GM21423 (cell line): ENCODE data around the gene C1QTNF9.
"Not testable (repeated sequence)": the region's sequence is repeated elsewhere in the genome, so short reads cannot be mapped to it uniquely, and the experiment has no call there.

Experiments
- ATAC-seq: cut with Tn5 transposase; IDR thresholded peaks from one replicate; pipeline ENCODE4 v1.9.1; 2021; ENCODE audit warnings: mild to moderate bottlenecking, moderate library complexity; ENCODE audit not compliant: unreplicated experiment

Gene C1QTNF9

GRCh38 chr13:24319641-24320040, 10.3 kb downstream of the C1QTNF9 start:
- not testable (repeated sequence) for ATAC-seq

- not testable (repeated sequence) for ATAC-seq
These were observed 12.0 kb downstream of the C1QTNF9 start for GRCh38 chr13:24321416-24321815.

GRCh38 chr13:24322470-24322869, 13.1 kb downstream of the C1QTNF9 start:
- ATAC-seq = not testable (repeated sequence)

- no peak for ATAC-seq
These were observed 13.8 kb downstream of the C1QTNF9 start for GRCh38 chr13:24323036-24323738.

GRCh38 chr13:24323739-24324075, 14.3 kb downstream of the C1QTNF9 start:
- ATAC-seq = no peak

- ATAC-seq = not testable (repeated sequence)
These were observed 18.2 kb downstream of the C1QTNF9 start for GRCh38 chr13:24327598-24327997.

- ATAC-seq = no peak
These were observed 18.8 kb downstream of the C1QTNF9 start for GRCh38 chr13:24328145-24328544.

GRCh38 chr13:24338721-24339120, 29.3 kb downstream of the C1QTNF9 start:
- no peak for ATAC-seq

GRCh38 chr13:24339937-24340607, 30.7 kb downstream of the C1QTNF9 start:
- ATAC-seq = no peak

GRCh38 chr13:24340608-24340955, 31.2 kb downstream of the C1QTNF9 start:
- no peak for ATAC-seq

GRCh38 chr13:24341439-24341838, 32.1 kb downstream of the C1QTNF9 start:
- no peak for ATAC-seq

GRCh38 chr13:24348385-24348784, 39.0 kb downstream of the C1QTNF9 start:
- no peak for ATAC-seq

GRCh38 chr13:24348797-24349515, 39.6 kb downstream of the C1QTNF9 start:
- ATAC-seq = no peak

GRCh38 chr13:24349778-24350664, 40.6 kb downstream of the C1QTNF9 start:
- ATAC-seq = not testable (repeated sequence)

GRCh38 chr13:24351423-24351822, 42.0 kb downstream of the C1QTNF9 start:
- no peak for ATAC-seq

GRCh38 chr13:24353736-24354135, 44.4 kb downstream of the C1QTNF9 start:
- ATAC-seq = no peak

GRCh38 chr13:24355103-24355502, 45.7 kb downstream of the C1QTNF9 start:
- ATAC-seq = no peak

GRCh38 chr13:24356270-24356669, 46.9 kb downstream of the C1QTNF9 start:
- no peak for ATAC-seq

- ATAC-seq = no peak
These were observed 47.5 kb downstream of the C1QTNF9 start for GRCh38 chr13:24356837-24357236.

GRCh38 chr13:24357756-24358155, 48.4 kb downstream of the C1QTNF9 start:
- ATAC-seq = no peak

GRCh38 chr13:24358836-24359235, 49.5 kb downstream of the C1QTNF9 start:
- ATAC-seq = not testable (repeated sequence)
